Measurements from ENCODE around the gene CACNB3. TPM values are rescaled to one million over a fixed set of nuclear protein-coding genes. Genes with fewer than 3 reads are reported as not detected.

The CACNB3 gene
- total and polyA plus RNA-seq, 2 of the 13 experiments (the other 11 are each of a cell fraction or from before 2014, with no cell fraction given): 0.29 to 0.54 TPM

DNA sequence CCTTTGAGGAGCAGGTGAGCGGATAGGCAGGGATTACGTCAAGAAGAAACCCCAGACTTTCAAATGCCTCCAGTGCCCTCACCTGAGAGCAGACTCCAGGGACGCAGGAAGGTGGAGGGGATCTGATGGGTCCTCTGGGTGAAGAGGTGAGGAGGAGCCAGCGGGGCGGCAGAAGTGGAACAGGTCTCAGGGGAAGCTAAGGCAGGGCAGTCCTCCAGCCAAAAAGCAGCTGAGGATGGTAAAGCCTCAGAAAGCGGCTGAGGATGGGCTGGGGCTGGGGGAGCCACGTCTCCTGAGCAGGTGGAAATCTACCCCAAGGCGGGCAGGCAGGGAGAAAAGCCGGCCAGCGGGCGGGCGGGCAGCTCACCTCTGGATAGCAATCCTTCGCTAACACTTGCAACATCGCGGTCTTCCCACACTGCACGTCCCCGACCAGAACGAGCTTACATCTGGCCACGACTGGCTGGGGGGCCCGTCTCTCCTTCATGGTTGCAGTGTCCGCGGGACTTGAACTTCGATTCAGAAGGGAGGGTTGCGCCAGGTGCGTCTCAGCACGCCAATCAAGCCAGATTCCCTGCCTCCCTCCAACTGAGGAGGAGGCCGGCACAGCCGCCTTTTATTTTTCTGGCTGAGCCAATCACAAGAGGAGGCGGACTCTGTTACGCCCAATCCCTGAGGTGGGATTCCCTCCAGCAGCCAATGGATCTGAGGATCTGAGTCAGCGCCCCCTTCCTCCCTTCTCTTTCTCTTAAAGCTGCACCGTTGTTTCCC, 47.2 kb downstream of the CACNB3 start, which contains the start of gene RND1 (continued):
- TF ChIP-seq, protein P1, sequence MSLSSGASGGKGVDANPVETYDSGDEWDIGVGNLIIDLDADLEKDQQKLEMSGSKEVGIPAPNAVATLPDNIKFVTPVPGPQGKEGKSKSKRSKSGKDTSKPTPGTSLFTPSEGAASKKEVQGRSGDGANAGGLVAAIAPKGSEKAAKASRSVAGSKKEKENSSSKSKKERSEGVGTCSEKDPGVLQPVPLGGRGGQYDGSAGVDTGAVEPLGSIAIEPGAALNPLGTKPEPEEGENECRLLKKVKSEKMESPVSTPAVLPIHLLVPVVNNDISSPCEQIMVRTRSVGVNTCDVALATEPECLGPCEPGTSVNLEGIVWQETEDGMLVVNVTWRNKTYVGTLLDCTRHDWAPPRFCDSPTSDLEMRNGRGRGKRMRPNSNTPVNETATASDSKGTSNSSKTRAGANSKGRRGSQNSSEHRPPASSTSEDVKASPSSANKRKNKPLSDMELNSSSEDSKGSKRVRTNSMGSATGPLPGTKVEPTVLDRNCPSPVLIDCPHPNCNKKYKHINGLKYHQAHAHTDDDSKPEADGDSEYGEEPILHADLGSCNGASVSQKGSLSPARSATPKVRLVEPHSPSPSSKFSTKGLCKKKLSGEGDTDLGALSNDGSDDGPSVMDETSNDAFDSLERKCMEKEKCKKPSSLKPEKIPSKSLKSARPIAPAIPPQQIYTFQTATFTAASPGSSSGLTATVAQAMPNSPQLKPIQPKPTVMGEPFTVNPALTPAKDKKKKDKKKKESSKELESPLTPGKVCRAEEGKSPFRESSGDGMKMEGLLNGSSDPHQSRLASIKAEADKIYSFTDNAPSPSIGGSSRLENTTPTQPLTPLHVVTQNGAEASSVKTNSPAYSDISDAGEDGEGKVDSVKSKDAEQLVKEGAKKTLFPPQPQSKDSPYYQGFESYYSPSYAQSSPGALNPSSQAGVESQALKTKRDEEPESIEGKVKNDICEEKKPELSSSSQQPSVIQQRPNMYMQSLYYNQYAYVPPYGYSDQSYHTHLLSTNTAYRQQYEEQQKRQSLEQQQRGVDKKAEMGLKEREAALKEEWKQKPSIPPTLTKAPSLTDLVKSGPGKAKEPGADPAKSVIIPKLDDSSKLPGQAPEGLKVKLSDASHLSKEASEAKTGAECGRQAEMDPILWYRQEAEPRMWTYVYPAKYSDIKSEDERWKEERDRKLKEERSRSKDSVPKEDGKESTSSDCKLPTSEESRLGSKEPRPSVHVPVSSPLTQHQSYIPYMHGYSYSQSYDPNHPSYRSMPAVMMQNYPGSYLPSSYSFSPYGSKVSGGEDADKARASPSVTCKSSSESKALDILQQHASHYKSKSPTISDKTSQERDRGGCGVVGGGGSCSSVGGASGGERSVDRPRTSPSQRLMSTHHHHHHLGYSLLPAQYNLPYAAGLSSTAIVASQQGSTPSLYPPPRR (CRISPR knock-in tag; IDR thresholded peaks at IDR 0.05; ENCODE audit: borderline replicate concordance): peak; percentile 68; the same call in 1 of the 2 replicates
- TF ChIP-seq TBX2 (CRISPR knock-in tag; IDR thresholded peaks at IDR 0.05; ENCODE audit: borderline replicate concordance): peak; percentile 53; the same call in 1 of the 2 replicates
- TF ChIP-seq SOX5 (CRISPR knock-in tag; IDR thresholded peaks at IDR 0.05; ENCODE audit: borderline replicate concordance): peak; percentile 10; the same call in 1 of the 2 replicates
- TF ChIP-seq, protein P2, sequence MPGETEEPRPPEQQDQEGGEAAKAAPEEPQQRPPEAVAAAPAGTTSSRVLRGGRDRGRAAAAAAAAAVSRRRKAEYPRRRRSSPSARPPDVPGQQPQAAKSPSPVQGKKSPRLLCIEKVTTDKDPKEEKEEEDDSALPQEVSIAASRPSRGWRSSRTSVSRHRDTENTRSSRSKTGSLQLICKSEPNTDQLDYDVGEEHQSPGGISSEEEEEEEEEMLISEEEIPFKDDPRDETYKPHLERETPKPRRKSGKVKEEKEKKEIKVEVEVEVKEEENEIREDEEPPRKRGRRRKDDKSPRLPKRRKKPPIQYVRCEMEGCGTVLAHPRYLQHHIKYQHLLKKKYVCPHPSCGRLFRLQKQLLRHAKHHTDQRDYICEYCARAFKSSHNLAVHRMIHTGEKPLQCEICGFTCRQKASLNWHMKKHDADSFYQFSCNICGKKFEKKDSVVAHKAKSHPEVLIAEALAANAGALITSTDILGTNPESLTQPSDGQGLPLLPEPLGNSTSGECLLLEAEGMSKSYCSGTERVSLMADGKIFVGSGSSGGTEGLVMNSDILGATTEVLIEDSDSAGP (CRISPR knock-in tag; IDR thresholded peaks at IDR 0.05; ENCODE audit: borderline replicate concordance): peak; percentile 98
- TF ChIP-seq, protein P3, sequence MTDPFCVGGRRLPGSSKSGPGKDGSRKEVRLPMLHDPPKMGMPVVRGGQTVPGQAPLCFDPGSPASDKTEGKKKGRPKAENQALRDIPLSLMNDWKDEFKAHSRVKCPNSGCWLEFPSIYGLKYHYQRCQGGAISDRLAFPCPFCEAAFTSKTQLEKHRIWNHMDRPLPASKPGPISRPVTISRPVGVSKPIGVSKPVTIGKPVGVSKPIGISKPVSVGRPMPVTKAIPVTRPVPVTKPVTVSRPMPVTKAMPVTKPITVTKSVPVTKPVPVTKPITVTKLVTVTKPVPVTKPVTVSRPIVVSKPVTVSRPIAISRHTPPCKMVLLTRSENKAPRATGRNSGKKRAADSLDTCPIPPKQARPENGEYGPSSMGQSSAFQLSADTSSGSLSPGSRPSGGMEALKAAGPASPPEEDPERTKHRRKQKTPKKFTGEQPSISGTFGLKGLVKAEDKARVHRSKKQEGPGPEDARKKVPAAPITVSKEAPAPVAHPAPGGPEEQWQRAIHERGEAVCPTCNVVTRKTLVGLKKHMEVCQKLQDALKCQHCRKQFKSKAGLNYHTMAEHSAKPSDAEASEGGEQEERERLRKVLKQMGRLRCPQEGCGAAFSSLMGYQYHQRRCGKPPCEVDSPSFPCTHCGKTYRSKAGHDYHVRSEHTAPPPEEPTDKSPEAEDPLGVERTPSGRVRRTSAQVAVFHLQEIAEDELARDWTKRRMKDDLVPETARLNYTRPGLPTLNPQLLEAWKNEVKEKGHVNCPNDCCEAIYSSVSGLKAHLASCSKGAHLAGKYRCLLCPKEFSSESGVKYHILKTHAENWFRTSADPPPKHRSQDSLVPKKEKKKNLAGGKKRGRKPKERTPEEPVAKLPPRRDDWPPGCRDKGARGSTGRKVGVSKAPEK (CRISPR knock-in tag; IDR thresholded peaks at IDR 0.05; ENCODE audit: borderline replicate concordance): no peak
- TF ChIP-seq, protein P4, sequence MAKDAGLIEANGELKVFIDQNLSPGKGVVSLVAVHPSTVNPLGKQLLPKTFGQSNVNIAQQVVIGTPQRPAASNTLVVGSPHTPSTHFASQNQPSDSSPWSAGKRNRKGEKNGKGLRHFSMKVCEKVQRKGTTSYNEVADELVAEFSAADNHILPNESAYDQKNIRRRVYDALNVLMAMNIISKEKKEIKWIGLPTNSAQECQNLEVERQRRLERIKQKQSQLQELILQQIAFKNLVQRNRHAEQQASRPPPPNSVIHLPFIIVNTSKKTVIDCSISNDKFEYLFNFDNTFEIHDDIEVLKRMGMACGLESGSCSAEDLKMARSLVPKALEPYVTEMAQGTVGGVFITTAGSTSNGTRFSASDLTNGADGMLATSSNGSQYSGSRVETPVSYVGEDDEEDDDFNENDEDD (CRISPR knock-in tag; IDR thresholded peaks at IDR 0.05; ENCODE audit: borderline replicate concordance): peak; percentile 25; the same call in 1 of the 2 replicates
- TF ChIP-seq, protein P5, sequence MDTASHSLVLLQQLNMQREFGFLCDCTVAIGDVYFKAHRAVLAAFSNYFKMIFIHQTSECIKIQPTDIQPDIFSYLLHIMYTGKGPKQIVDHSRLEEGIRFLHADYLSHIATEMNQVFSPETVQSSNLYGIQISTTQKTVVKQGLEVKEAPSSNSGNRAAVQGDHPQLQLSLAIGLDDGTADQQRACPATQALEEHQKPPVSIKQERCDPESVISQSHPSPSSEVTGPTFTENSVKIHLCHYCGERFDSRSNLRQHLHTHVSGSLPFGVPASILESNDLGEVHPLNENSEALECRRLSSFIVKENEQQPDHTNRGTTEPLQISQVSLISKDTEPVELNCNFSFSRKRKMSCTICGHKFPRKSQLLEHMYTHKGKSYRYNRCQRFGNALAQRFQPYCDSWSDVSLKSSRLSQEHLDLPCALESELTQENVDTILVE (CRISPR knock-in tag; IDR thresholded peaks at IDR 0.05): 0 out of 2 replicates have a peak, but pooled peaks have one; percentile 45
- TF ChIP-seq ZFYVE20 (CRISPR knock-in tag; IDR thresholded peaks at IDR 0.05; ENCODE audit: borderline replicate concordance, low read depth): no peak
- peak; percentile 25; the same call in 1 of the 2 replicates for TF ChIP-seq CREM (IDR thresholded peaks at IDR 0.05)
- TF ChIP-seq CREM (CRISPR knock-in tag; IDR thresholded peaks at IDR 0.05): no peak
- TF ChIP-seq, protein P6, sequence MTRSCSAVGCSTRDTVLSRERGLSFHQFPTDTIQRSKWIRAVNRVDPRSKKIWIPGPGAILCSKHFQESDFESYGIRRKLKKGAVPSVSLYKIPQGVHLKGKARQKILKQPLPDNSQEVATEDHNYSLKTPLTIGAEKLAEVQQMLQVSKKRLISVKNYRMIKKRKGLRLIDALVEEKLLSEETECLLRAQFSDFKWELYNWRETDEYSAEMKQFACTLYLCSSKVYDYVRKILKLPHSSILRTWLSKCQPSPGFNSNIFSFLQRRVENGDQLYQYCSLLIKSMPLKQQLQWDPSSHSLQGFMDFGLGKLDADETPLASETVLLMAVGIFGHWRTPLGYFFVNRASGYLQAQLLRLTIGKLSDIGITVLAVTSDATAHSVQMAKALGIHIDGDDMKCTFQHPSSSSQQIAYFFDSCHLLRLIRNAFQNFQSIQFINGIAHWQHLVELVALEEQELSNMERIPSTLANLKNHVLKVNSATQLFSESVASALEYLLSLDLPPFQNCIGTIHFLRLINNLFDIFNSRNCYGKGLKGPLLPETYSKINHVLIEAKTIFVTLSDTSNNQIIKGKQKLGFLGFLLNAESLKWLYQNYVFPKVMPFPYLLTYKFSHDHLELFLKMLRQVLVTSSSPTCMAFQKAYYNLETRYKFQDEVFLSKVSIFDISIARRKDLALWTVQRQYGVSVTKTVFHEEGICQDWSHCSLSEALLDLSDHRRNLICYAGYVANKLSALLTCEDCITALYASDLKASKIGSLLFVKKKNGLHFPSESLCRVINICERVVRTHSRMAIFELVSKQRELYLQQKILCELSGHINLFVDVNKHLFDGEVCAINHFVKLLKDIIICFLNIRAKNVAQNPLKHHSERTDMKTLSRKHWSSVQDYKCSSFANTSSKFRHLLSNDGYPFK (CRISPR knock-in tag; IDR thresholded peaks at IDR 0.05; ENCODE audit: borderline replicate concordance): peak; percentile 36; the same call in 1 of the 2 replicates
